OCI-LY3 (cell line): ENCODE data around the gene TEC.

Source experiments
- EZH2phosphoT487 ChIP-seq: fragments of 200-600 bp; shearing (Covaris generic); IDR thresholded peaks from 2 replicates; pipeline ENCODE4 v1.6.1; 2018; ENCODE audit warnings: antibody characterized with exemption, mixed run types, low read depth
- TF ChIP-seq, protein P1 (sequence below): fragments of 200-600, 300-600 bp; sonication (generic); IDR thresholded peaks from 2 replicates; pipeline ENCODE4 v1.5.1; 2014; ENCODE audit warnings: antibody characterized with exemption, low read length, low read depth

GRCh38 chr4:48266781-48267180 lies 2.9 kb downstream of the TEC start:
- TF ChIP-seq, protein P1, sequence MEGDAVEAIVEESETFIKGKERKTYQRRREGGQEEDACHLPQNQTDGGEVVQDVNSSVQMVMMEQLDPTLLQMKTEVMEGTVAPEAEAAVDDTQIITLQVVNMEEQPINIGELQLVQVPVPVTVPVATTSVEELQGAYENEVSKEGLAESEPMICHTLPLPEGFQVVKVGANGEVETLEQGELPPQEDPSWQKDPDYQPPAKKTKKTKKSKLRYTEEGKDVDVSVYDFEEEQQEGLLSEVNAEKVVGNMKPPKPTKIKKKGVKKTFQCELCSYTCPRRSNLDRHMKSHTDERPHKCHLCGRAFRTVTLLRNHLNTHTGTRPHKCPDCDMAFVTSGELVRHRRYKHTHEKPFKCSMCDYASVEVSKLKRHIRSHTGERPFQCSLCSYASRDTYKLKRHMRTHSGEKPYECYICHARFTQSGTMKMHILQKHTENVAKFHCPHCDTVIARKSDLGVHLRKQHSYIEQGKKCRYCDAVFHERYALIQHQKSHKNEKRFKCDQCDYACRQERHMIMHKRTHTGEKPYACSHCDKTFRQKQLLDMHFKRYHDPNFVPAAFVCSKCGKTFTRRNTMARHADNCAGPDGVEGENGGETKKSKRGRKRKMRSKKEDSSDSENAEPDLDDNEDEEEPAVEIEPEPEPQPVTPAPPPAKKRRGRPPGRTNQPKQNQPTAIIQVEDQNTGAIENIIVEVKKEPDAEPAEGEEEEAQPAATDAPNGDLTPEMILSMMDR, result no peak
- no peak for TF ChIP-seq EZH2phosphoT487
